GM23338 (cell line): ENCODE data around the gene MTMR6. TPM values are rescaled to one million over a fixed set of nuclear protein-coding genes. Genes with fewer than 3 reads are reported as not detected.

Source experiments
- ATAC-seq: fragments of 200-7000 bp; cut with Tn5 transposase; 3 replicates; pipeline ENCODE4 v1.9.1; 2020
- DNase-seq: peaks from one replicate; pipeline ENCODE4 v3.0.0-alpha.2; 2015; ENCODE audit warnings: low spot score
- H2AFZ ChIP-seq: fragments of 200-600 bp; sonication (generic); 2 replicates; pipeline ENCODE4 v1.8.0; 2016; ENCODE audit warnings: antibody characterized with exemption, mild to moderate bottlenecking, moderate library complexity
- H3F3A ChIP-seq: fragments of 200-600 bp; sonication (generic); replicated peaks from 2 replicates; pipeline ENCODE4 v1.8.0; 2017; ENCODE audit warnings: antibody characterized with exemption, mixed run types, low read depth
- H3K27ac ChIP-seq: fragments of 200-600 bp; sonication (generic); 2 replicates; pipeline ENCODE4 v1.6.1; 2016; ENCODE audit warnings: low read depth
- H3K27me3 ChIP-seq: fragments of 200-600 bp; sonication (generic); 2 replicates; pipeline ENCODE4 v1.8.0; 2016; ENCODE audit warnings: mild to moderate bottlenecking, mixed run types, moderate library complexity; ENCODE audit not compliant: insufficient read depth
- H3K36me3 ChIP-seq: fragments of 200-600 bp; sonication (generic); 2 replicates; pipeline ENCODE4 v1.8.0; 2016; ENCODE audit warnings: mild to moderate bottlenecking; ENCODE audit not compliant: insufficient read depth
- H3K4me1 ChIP-seq: fragments of 200-600 bp; sonication (generic); 2 replicates; pipeline ENCODE4 v1.8.0; 2016; ENCODE audit warnings: mild to moderate bottlenecking, moderate library complexity; ENCODE audit not compliant: insufficient read depth
- H3K4me2 ChIP-seq: fragments of 200-600 bp; sonication (generic); 2 replicates; pipeline ENCODE4 v1.7.1; 2017; ENCODE audit warnings: mixed run types
- H3K4me3 ChIP-seq: fragments of 200-600 bp; sonication (generic); 2 replicates; pipeline ENCODE4 v1.6.1; 2016; ENCODE audit warnings: mixed run types
- H3K79me2 ChIP-seq: fragments of 200-600 bp; sonication (generic); replicated peaks from 2 replicates; pipeline ENCODE4 v1.8.0; 2017; ENCODE audit warnings: mild to moderate bottlenecking; ENCODE audit not compliant: insufficient read depth
- H3K9me2 ChIP-seq: fragments of 200-600 bp; sonication (generic); 2 replicates; pipeline ENCODE4 v1.8.0; 2017; ENCODE audit not compliant: insufficient read depth
- H4K20me1 ChIP-seq: fragments of 200-600 bp; sonication (generic); replicated peaks from 2 replicates; pipeline ENCODE4 v1.8.0; 2017; ENCODE audit warnings: mild to moderate bottlenecking; ENCODE audit not compliant: insufficient read depth
- H3K27ac Mint-ChIP-seq: 2 replicates; pipeline ENCODE4 v1.8.0; 2020; ENCODE audit warnings: inconsistent platforms, mild to moderate bottlenecking, moderate library complexity, mixed read lengths
- H3K27me3 Mint-ChIP-seq: 3 replicates; pipeline ENCODE4 v1.8.0; 2022; ENCODE audit warnings: low read depth, mild to moderate bottlenecking, moderate library complexity, mixed read lengths, inconsistent platforms; ENCODE audit not compliant: insufficient read depth, poor library complexity
- H3K36me3 Mint-ChIP-seq: 3 replicates; pipeline ENCODE4 v1.8.0; 2021; ENCODE audit warnings: low read depth, mild to moderate bottlenecking, inconsistent platforms, moderate library complexity, mixed read lengths
- H3K4me1 Mint-ChIP-seq: 3 replicates; pipeline ENCODE4 v1.8.0; 2020; ENCODE audit warnings: mild to moderate bottlenecking, inconsistent platforms, mixed read lengths
- H3K4me3 Mint-ChIP-seq: 3 replicates; pipeline ENCODE4 v1.8.0; 2021; ENCODE audit warnings: moderate library complexity, mild to moderate bottlenecking, inconsistent platforms, mixed read lengths
- H3K9me3 Mint-ChIP-seq: 3 replicates; pipeline ENCODE4 v1.8.0; 2020; ENCODE audit warnings: moderate library complexity, mild to moderate bottlenecking, inconsistent platforms, mixed read lengths
- CREB1 ChIP-seq: fragments of 250-450 bp; sonication (Bioruptor Pico); IDR thresholded peaks from 2 replicates; pipeline ENCODE4 v1.5.0; 2020; ENCODE audit warnings: low read depth, mild to moderate bottlenecking, moderate library complexity
- CTCF ChIP-seq, 2 experiments: fragments of 200-600 bp in 1 of 2; sonication (generic) in 1 of 2; conservative IDR thresholded peaks; 2 replicates each; pipeline versions ENCODE4 v1.5.1 to v1.6.1; 2016 to 2017; ENCODE audit warnings: antibody characterized with exemption in 2 of 2, low read depth in 2 of 2, mild to moderate bottlenecking in 2 of 2, moderate library complexity in 1 of 2
- ETS1 ChIP-seq: IDR thresholded peaks from 2 replicates; pipeline ENCODE4 v1.6.1; 2016; ENCODE audit warnings: antibody characterized with exemption
- EZH2 ChIP-seq: fragments of 200-600 bp; sonication (generic); IDR thresholded peaks from one replicate; pipeline ENCODE4 v1.8.0; 2017; ENCODE audit warnings: antibody characterized with exemption, mild to moderate bottlenecking, low read depth; ENCODE audit not compliant: unreplicated experiment
- EZH2phosphoT487 ChIP-seq: fragments of 200-600 bp; sonication (generic); IDR thresholded peaks from one replicate; pipeline ENCODE4 v1.8.1; 2018; ENCODE audit warnings: antibody characterized with exemption; ENCODE audit not compliant: unreplicated experiment
- JUNB ChIP-seq: IDR thresholded peaks from one replicate; pipeline ENCODE4 v1.6.1; 2016; ENCODE audit warnings: antibody characterized with exemption; ENCODE audit not compliant: unreplicated experiment
- NANOG ChIP-seq: IDR thresholded peaks from 2 replicates; pipeline ENCODE4 v1.6.1; 2016; ENCODE audit warnings: antibody characterized with exemption, borderline replicate concordance
- POLR2AphosphoS5 ChIP-seq: IDR thresholded peaks from 2 replicates; pipeline ENCODE4 v1.6.1; 2016; ENCODE audit warnings: antibody characterized with exemption, low read depth
- REST ChIP-seq: IDR thresholded peaks from one replicate; pipeline ENCODE4 v1.6.1; 2018; ENCODE audit warnings: antibody characterized with exemption; ENCODE audit not compliant: unreplicated experiment
- STAT1 ChIP-seq: IDR thresholded peaks from one replicate; pipeline ENCODE4 v1.6.1; 2016; ENCODE audit warnings: antibody characterized with exemption; ENCODE audit not compliant: unreplicated experiment
- ZNF114 ChIP-seq: fragments of 250-450 bp; sonication (Bioruptor Pico); IDR thresholded peaks from 2 replicates; pipeline ENCODE4 v1.5.0; 2020; ENCODE audit warnings: mild to moderate bottlenecking, moderate library complexity
- ZNF331 ChIP-seq: fragments of 250-450 bp; sonication (Bioruptor Pico); IDR thresholded peaks from 2 replicates; pipeline ENCODE4 v1.5.0; 2020; ENCODE audit warnings: low read depth, mild to moderate bottlenecking, moderate library complexity
- ZNF462 ChIP-seq: fragments of 250-450 bp; sonication (Bioruptor Pico); IDR thresholded peaks from 2 replicates; pipeline ENCODE4 v1.5.0; 2020; ENCODE audit warnings: mild to moderate bottlenecking, moderate library complexity
- polyA plus RNA-seq: library from polyadenylated mRNA; unstranded; fragments of >200 nt; fragmentation: Nextera tagmentation; extraction: Ambion mirVana; gene quantifications from 2 replicates; pipeline ENCODE4 v1.2.1, GENCODE V29; 2016
- total RNA-seq: library from RNA; depleted of rRNA; stranded (reverse); fragments of >200 nt; shearing (Covaris generic); gene quantifications from 2 replicates; pipeline ENCODE4 v1.2.3, GENCODE V29; 2014

The MTMR6 gene
- total and polyA plus RNA-seq, 2 experiments from 2014 or later, result 4.6 to 9.5 TPM

GRCh38 chr13:25227690-25228089, 59.6 kb downstream of the MTMR6 start:
- Mint-ChIP-seq H3K9me3 (no peaks in the 10 kb centered on the region), H3K27me3 (peaks cover 5% of the 10 kb centered on the region), H3K36me3 (no peaks in the 10 kb centered on the region), H3K27ac (no peak overlapping the region), H3K4me3 (no peak overlapping the region), H3K4me1 (no peaks in the 10 kb centered on the region; the same call in 2 of the 3 replicates)
- ATAC-seq, result no peak
- Histone ChIP-seq H3K36me3 (no peaks in the 10 kb centered on the region), H3F3A (no peaks in the 10 kb centered on the region), H3K27ac (no peak overlapping the region), H3K79me2 (no peaks in the 10 kb centered on the region), H4K20me1 (no peaks in the 10 kb centered on the region), H3K4me1 (no peaks in the 10 kb centered on the region), H3K9me2 (no peaks in the 10 kb centered on the region; the same call in 1 of the 2 replicates), H3K4me3 (no peak overlapping the region), H3K27me3 (no peaks in the 10 kb centered on the region), H3K4me2 (no peak overlapping the region), H2AFZ (no peak overlapping the region)
- TF ChIP-seq REST, result no peak
- TF ChIP-seq CTCF (conservative IDR thresholded peaks at IDR 0.05; ENCODE audit: low read depth in 2 of 2), result no peak
- TF ChIP-seq EZH2phosphoT487, result no peak
- no peak for TF ChIP-seq STAT1
- no peak for TF ChIP-seq ZNF462
- no peak for TF ChIP-seq EZH2
- TF ChIP-seq ZNF331 (CRISPR knock-in tag), result no peak
- no peak for TF ChIP-seq ETS1
- no peak for TF ChIP-seq NANOG
- TF ChIP-seq POLR2AphosphoS5, result no peak
- no peak for TF ChIP-seq JUNB
- TF ChIP-seq ZNF114 (CRISPR knock-in tag), result no peak
- no peak for TF ChIP-seq CREB1 (CRISPR knock-in tag)
- no peak for DNase-seq
